PC-9 (cell line): Measurements from ENCODE around the gene CIP2A.

Experiments used
- EZH2 ChIP-seq: fragments of 200-600 bp; sonication (generic); IDR thresholded peaks from 2 replicates; pipeline ENCODE4 v1.8.0; 2017; ENCODE audit warnings: antibody characterized with exemption, low read depth
- TF ChIP-seq, protein P1 (sequence below): fragments of 200-600 bp; sonication (generic); conservative IDR thresholded peaks from 2 replicates; pipeline ENCODE4 v1.6.1; 2017; ENCODE audit warnings: mixed run types, antibody characterized with exemption, mild to moderate bottlenecking, moderate library complexity

- TF ChIP-seq, protein P1, sequence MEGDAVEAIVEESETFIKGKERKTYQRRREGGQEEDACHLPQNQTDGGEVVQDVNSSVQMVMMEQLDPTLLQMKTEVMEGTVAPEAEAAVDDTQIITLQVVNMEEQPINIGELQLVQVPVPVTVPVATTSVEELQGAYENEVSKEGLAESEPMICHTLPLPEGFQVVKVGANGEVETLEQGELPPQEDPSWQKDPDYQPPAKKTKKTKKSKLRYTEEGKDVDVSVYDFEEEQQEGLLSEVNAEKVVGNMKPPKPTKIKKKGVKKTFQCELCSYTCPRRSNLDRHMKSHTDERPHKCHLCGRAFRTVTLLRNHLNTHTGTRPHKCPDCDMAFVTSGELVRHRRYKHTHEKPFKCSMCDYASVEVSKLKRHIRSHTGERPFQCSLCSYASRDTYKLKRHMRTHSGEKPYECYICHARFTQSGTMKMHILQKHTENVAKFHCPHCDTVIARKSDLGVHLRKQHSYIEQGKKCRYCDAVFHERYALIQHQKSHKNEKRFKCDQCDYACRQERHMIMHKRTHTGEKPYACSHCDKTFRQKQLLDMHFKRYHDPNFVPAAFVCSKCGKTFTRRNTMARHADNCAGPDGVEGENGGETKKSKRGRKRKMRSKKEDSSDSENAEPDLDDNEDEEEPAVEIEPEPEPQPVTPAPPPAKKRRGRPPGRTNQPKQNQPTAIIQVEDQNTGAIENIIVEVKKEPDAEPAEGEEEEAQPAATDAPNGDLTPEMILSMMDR, result no peak
- TF ChIP-seq EZH2, result no peak
These were observed 80.0 kb downstream of the CIP2A start for GRCh38 chr3:108509263-108509662.
